Lower leg skin (tissue), 3 donors: Measurements from ENCODE around the gene FRMD8.
"Not testable (repeated sequence)": the region's sequence is repeated elsewhere in the genome, so short reads cannot be mapped to it uniquely, and the experiment has no call there.

Source experiments
- CTCF ChIP-seq, 3 donors: fragments of 450-650 bp; IDR thresholded peaks; one replicate each; pipeline ENCODE4 v1.5.1; 2016; ENCODE audit warnings: antibody characterized with exemption in 3 of 3, mild to moderate bottlenecking in 3 of 3, moderate library complexity in 2 of 3
- POLR2A ChIP-seq, 2 donors: fragments of 450-650 bp; IDR thresholded peaks; one replicate each; pipeline ENCODE4 v1.6.1; 2016 to 2017; ENCODE audit warnings: antibody characterized with exemption in 2 of 2, mild to moderate bottlenecking in 1 of 2, moderate library complexity in 1 of 2

- TF ChIP-seq CTCF, POLR2A (IDR thresholded peaks at IDR 0.05): not testable (repeated sequence)
These were observed 64.9 kb downstream of the FRMD8 start for GRCh38 chr11:65451301-65451700.
